GM19025 (cell line): ENCODE results near the gene MAP4K5.
"Not testable (repeated sequence)": the region's sequence is repeated elsewhere in the genome, so short reads cannot be mapped to it uniquely, and the experiment has no call there.

Experiments used
- ATAC-seq: cut with Tn5 transposase; IDR thresholded peaks from one replicate; pipeline ENCODE4 v1.9.1; 2021; ENCODE audit warnings: mild to moderate bottlenecking, low read depth, moderate library complexity; ENCODE audit not compliant: unreplicated experiment

MAP4K5 gene

DNA sequence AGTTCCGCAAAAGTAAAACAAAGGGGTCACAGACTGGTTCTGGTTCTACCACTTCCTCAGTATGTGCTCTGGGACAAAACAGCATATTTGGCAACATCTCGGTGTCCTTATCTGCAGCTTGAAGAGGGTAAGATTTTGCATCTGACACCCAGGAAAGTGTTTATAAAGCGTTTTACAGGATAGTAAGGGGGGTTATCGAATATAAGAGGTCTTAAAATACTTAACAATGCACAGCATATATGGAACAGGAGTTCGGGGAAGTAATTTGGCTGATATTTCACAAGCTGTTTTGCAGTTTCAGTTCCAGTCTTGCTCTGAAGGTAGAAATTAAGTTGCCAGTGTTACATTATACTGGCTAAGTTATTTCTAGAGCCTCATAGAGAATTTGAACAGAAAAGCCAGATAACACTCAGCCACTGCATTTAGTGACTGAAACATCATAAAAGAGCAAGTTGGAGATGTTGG, 904 bp upstream of the MAP4K5 start:
- ATAC-seq: peak; percentile 9

DNA sequence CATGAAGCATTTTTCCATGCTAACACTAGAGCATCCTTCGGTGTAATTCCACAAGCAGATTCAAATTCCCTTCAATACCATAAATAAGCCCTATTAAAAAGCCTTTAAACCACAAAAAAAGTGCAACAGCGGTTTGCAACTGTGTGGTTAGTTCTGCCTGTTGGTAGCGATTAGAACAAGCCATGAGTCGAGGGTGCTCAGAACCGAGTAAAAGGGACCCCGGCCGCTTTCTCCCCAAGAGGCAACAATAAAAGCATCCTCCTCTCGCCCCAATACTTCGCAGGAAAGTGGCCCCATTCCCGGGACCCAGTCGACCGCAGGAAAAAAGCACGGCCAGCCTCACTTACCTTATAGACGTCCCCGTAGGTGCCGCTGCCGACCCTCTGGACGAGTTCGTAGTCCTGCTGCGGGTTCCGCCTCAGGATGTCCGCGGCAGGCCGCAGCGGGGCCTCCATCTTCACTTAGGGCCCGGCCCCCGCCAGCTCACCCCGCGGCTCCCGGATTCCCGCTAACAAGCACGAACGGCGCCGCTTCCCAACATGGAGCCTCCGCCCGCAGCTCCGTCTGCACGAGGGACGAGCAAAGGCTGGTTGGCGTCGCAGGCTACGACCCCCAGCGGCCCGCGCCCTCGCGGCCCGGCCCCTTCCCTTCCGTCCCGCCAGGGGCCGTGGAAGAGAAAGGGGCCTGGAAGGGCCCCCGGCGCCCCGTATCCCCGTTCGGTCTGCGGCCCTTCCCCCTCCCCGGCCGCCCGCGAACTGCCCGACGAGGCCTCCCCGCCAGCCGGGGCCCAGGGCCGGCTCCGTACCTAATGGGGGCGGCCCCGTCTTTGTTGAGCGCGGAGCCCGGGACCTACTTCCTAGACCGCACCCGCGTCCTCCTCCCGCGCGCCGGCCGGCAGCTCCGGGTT, 521 bp downstream of the MAP4K5 start:
- ATAC-seq: peak; percentile 40

- ATAC-seq: no peak
These were observed 1.5 kb downstream of the MAP4K5 start for GRCh38 chr14:50530794-50531365.

GRCh38 chr14:50530358-50530757, 2.0 kb downstream of the MAP4K5 start:
- no peak for ATAC-seq

DNA sequence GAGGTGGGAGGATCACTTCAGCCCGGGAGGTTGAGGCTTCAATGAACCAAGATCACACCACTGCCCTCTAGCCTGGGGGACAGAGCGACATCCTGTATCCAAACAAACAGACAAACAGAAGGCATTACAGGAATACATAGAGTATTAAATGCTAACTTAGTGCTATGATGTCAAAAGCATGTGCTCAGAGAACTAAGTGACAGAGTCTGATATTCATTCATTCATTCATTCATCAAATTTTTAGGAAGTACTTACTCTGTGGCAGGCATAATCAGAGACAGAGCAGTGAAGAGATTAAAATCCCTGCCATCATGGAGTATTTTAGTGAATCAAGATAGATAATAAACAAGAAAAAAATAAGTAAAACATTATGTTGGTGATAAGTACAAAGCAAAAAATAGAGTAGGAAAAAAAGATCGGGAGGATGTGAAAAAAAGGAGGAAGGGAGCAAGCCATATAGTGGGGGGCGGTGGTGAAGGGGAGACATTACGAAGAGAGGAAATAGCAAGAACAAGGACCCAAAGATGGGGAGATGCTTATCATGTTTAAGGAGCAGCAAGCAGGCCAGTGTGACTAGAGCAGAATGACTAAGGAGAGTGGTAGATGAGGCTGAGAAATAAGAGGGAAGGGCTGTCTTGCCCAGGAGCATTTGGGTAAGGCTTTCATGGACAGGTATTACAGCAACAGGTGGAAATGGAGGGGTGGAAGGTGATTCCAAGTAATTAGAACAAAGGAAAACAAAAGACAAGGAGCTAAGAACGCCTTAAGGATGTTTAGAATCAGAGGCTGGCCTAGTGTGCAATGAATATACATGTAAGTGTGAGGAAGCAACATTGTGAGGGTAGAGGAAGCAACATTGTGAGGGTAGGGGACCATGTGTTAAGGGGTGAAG, 2.8 kb downstream of the MAP4K5 start:
- ATAC-seq: no peak

DNA sequence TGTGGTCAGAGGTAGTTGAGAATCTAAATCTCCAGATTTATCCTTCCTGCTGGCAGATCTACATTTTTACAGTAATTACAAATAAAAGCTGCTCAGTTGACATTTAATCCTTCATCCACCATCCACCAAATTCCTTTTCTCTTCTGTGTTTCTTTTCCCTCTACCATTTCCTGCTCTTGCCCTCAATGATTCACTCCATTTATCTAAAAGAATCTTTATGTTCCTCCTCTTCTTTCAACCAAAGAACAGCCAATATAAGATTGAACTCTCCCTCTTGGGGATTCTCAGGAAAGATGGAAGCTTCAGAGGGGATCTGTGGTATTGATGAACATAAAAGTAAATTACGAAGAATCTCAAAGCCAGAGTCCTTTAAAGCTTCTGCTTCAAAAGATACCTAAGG, 4.4 kb downstream of the MAP4K5 start:
- no peak for ATAC-seq

DNA sequence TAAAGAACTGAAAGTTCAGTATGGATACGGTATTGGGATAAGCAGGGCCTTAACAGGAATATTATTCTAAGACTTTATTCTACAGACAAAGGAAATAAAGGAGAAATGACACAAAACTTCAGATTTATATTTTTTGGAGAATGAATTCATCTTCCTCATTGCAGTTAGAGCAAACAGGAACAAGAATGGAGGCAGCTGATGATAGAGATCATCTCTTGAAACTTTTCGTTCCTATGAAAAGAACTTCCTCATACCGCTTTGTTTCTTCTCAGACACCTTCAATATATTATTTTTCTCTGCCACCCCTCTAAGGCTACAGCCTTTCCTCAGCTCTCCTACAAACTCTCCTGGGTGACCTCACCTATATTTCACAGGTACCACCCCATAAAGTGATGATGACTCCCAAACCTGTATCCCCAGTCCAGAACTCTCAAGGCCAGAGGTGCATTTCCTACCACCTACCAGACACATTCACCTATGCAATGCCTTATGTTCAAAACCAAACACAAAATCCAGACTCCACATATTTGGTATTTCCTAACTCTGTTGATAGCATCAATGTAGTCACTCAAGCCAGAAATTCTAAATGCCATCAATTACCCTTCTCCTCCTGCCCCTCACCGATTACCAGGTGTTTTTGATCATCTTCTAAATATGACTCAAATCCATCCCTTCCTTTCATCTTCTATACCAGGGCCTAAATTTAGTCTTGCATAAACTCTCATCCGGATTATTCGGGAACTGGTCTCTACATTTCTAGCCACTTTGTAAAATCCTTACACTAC, 7.4 kb downstream of the MAP4K5 start:
- no peak for ATAC-seq

- no peak for ATAC-seq
These were observed 8.3 kb downstream of the MAP4K5 start for GRCh38 chr14:50524060-50524459.

GRCh38 chr14:50523271-50524041, 8.9 kb downstream of the MAP4K5 start:
- ATAC-seq: no peak

DNA sequence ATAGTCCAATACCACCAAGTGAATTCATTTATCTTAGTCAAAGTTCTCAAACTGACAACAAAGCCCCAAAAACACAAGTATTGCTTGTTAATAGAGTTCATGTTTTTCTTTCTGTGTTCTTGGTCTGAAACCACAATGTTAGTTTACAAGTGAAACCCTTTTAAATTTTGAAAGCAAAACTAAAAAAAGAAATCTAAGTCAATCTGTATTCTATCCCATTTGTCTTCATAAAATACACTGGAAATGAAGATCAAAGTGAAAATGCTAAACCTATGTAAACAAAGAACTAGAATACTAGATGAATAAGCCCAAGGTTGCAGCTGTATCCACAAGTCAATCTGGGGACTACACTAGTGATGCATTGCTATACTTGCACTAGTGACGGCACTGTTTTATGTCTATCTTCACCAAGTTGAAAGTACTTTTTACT, 10.4 kb downstream of the MAP4K5 start:
- ATAC-seq: peak; percentile 66

DNA sequence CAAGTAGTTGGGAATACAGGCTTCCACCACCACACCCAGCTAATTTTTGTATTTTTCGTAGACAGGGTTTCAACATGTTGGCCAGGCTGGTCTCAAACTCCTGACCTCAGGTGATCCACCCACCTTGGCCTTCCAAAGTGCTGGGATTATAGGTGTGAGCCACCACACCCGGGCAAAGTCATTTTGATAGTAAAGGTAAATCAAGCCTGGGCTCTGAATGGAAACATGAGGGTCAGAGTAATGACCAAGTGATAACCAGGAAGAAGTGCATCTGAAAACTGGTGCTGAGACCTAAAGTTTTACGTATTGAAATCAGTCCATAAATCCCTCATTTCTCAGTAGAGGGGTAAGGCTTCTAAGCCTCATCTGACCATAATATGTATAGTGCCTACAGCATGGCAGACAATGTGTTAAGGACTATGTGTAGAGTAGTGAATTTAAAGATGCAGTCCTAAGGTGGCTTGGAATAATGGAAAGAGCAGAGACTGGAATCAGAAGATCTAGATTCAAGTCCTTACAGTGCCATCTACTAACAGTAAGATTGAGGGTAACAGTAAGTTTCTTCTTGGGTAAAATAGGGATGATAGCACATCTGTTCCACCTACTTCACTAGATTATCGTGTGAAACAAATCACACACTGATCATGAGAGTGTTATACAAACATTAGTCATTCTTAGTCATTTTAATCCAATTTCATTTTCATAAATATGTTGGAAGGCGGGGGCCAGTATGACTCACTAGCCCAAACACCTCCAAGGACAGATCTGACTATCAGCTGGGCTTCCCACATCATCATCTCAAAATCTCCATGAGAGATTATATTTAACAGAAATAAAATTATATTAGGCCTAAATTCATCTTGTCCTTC, 11.2 kb downstream of the MAP4K5 start:
- peak; percentile 59 for ATAC-seq

DNA sequence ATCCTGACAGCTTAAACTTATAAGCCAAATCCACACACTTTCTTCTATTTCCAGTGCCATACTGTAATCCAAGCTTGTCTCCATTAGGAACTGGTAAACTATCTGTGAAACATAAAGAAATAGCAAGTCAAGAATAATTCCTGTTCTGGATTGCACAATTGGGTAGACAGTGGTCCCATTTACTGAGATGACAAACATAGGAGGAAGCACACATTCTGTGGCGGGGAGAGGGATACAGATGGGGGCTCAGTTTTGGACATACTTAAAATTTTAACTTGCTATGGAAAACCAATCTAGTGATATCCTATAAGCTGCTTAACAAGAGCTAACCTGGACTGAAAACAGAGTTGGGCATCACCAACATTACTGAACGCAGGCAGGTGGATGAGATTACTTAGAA, 16.3 kb downstream of the MAP4K5 start:
- ATAC-seq: no peak

- no peak for ATAC-seq
These were observed 19.9 kb downstream of the MAP4K5 start for GRCh38 chr14:50512463-50512862.

- ATAC-seq: no peak
These were observed 22.2 kb downstream of the MAP4K5 start for GRCh38 chr14:50510157-50510556.

GRCh38 chr14:50507078-50507477, 25.3 kb downstream of the MAP4K5 start:
- ATAC-seq: not testable (repeated sequence)

GRCh38 chr14:50501642-50502041, 30.7 kb downstream of the MAP4K5 start:
- no peak for ATAC-seq

DNA sequence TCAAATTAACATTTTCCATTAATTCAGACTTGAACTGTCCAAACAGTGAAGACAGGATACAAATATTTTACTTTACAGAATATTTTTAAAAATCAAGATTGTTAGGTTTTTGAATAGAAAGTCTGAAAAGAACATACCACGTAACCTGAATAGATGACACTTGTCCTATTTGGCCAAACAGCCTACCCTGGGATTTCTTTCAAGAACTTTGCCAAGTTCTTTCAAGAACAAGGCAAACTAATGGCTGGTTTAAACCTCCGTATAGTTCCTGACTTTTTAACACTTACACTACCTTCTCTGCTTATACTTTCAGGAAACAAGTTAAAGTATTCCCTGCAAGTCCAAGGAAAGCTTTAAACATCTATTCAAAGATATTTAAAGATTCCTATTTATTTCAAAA, 35.0 kb downstream of the MAP4K5 start:
- ATAC-seq: no peak

DNA sequence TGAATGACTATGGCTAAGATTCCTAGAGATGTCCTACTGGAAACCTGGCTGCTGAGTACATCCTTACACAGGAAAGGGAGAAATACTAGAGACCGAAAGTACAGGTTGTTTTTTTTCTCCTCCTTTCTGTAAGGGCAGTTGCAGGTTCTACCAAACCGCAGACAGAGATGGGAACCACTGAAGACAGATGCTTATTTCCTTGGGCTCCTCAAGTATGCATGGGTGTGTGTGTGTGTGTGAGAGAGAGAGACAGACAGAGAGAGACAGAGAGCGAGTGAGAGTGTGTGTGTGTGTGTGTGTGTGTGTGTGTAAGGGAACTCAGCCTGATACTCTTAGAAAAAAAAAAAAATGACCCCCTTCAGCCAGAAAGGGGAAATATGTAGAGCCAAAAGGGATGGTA, 42.5 kb downstream of the MAP4K5 start:
- ATAC-seq: no peak
